ENCODE results near the gene EAF1.
A peak's percentile ranks its signal among the peaks of the same experiment; 100 is the strongest.
"Not testable (repeated sequence)": the region's sequence is repeated elsewhere in the genome, so short reads cannot be mapped to it uniquely, and the experiment has no call there.

Gene EAF1

DNA sequence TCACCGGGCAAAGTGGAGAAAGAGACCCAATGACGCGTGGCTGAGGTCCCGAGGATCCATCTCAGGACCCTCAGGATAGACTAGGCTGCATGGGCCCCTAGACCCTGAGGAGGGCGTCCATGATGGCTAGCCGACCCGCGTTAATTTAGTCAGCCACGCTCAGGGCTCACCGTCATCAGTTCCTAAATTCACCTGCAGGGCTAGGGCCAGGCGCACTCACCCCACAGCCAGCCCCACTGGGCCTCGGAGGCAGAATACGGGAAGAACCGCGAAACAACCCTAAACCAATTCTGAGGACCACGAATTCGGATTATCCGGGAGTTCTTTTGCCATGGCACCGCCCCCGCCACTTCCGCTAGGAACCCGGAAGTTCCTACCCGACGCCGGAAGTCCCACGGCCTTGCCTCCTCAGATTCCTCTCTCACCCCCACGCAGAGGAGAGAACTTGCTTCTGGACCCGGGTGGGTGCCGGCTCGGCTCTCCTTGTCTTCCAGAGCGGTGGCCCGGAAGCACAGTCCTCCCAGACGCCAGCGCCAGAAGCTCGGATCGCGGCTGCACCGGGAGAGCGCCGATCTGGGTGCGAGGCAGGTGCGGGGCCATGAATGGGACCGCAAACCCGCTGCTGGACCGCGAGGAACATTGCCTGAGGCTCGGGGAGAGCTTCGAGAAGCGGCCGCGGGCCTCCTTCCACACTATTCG lies at the start of gene EAF1, which contains the start of gene METTL6:
Gene EAF1, plus strand, starts transcription at position 417 of the 699 bp plus-strand sequence. Its CDS starts 182 bp downstream, at position 599.
Gene METTL6, minus strand, starts transcription at position 363 of the 699 bp plus-strand sequence. CDS start 1,033 bp downstream, outside the sequence.
- TF ChIP-seq POLR2A (IDR thresholded peaks at IDR 0.05; ENCODE audit: low read depth, low read length): peak; percentile 56
- DNase-seq (ENCODE audit: insufficient read length, low spot score) (peak; percentile 77), FAIRE-seq (no peak)

DNA sequence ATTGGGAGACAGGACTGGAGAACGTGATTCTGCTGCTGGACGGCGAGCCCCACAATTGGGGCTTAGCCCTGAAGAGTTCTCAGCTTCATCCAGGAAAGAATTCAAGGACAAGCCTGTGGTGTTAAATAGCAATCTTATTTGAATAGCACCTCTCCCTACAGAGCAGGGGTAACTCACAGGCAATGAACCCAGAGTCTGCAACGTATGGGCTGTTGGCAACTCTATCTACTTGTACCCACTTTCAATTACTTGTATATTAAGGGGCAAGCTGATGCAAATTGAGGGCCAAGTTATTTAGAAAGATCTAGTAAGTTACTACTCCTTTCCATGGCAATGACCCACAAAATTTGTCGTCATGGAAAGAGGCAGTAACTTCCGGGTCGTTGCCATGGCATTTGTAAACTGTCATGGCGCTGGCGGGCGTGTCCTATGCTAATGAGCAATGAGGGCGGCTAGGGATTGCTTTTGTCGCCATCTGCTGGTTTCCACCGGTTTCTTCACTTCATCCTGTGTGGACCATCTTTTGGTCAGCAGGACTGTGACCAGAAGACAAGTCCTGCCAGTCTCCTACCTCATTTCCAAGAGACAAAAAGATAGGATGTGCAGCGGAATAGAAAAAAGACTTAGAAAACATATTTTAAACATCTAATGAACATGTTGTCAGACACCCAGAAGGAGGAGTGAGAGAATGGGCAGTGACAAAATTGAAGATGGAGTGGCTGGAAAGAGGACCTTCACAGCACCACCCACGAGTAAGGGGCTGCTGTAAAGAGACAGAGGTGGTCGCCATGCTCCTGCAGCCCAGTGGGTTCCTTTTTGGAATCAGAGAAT lies 49.2 kb upstream of the EAF1 start:
- no peak for TF ChIP-seq POLR2A (IDR thresholded peaks at IDR 0.05; ENCODE audit: low read depth, low read length)
- DNase-seq (ENCODE audit: insufficient read length, low spot score) (peak; percentile 49), FAIRE-seq (peak; percentile 82)

DNA sequence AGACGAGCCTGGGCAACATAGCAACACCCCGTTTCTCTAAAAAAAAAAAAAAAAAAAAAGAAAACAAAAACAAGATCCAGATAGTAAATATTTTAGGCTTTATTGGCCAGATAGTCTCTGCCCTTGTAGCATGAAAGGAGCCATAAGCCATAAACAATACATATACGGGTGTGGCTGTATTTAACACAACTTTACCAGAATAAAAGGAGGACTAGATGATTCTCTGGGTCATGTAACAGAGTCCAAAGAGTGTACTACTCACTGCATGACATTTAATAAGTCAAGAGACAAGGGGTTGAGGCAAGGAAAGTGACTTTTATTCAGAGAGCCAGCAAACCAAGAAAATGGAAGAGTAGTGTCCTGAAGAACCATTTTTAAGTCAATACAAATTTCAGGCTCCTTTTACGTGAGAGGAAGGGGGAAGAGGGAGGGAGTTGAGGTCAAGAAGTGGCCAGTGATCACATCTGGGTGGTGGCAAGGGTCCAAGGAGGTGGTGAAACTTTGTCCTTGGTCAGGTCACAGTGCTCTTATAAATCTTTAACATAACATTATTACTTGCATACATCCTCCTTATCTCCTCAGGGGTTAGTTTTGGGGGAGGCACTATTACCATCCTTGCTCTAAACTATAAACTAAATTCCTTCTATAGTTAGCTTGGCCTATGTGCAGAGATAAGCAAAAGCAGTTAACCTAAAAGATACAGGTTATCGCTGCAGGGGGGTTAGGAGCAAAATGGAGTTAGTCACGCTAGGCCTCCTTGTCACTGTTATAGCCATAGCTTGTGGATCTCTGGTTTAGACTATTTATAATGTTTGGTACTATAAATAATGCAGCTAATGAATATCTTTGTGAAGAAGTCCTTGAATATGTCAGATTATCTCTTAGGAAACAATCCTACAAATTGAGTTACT lies 46.2 kb upstream of the EAF1 start:
- FAIRE-seq (no peak), DNase-seq (ENCODE audit: insufficient read length, low spot score) (no peak)
- TF ChIP-seq POLR2A (IDR thresholded peaks at IDR 0.05; ENCODE audit: low read depth, low read length): no peak

DNA sequence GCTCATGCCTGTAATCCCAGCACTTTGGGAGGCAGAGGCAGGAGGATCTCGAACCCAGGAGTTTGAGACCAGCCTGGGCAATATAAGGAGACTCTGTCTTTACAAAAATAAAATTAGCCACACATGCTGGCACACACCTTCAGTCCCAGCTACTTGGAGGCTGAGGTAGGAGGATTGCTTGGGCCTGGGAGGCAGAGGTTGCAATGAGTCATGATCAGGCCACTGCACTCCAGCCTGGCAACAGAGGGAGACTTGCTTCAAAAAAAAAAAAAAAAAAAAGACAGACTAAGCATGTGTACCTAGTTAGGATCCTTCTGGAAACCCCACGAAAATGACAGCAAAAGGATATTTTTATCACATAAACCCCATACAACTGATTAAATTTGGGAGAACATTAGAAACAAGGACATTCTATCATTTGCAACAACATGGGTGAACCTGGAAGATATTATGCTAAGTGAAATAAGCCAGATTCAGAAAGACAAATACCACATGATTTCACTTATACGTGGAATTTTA lies 44.9 kb upstream of the EAF1 start:
- no peak for TF ChIP-seq POLR2A (IDR thresholded peaks at IDR 0.05; ENCODE audit: low read depth, low read length)
- no peak for FAIRE-seq
- DNase-seq (ENCODE audit: insufficient read length, low spot score): no peak

DNA sequence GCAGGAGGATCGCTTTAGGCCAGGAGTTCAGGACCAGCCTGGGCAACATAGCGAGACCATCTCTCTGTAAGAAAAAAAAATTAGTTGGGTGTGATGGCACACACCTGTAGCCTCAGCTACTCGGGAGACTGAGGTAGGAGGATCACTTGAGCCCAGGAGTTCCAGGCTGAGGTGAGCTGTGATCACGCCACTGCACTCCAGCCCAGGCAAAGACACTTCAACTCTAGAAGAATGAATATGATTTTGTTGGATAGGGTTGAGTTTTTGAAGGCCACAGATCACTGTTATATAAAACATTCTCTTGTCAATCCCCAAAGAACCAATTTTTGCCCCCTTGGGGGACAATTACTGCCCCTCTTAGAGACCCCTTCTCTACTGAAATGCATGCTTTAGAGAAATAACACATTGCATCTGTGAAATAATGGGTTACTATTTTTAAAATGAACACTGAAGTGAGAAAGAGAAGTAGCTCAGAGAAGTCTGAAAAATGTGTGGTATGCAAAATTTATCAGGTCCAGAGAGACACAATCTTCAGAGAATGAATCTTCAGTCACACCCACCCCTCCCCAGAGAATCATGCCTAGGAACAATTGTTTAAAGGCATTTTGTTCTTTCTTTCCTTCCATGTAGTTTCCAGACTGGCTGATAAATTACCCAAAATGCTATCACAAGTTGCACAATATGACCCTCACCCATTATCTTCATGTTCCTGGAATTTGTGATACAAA lies 42.7 kb upstream of the EAF1 start:
- no peak for TF ChIP-seq POLR2A (IDR thresholded peaks at IDR 0.05; ENCODE audit: low read depth, low read length)
- DNase-seq (ENCODE audit: insufficient read length, low spot score): no peak
- no peak for FAIRE-seq

DNA sequence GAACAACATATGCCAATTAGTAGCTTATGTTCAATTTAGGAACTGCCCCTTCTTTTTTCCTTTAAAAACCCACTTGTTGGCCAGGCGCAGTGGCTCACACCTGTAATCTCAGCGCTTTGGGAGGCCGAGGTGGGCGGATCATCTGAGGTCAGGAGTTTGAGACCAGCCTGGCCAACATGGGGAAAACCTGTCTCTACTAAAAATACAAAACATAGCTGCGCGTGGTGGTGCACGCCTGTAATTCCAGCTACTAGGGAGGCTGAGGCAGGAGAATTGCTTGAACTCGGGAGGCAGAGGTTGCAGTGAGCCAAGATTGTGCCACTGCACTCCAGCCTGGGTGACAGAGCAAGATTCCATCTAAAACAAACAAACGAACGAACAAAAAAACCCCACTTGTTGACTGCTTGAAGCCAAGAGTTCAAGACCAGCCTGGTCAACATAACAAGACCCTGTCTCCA lies 42.1 kb upstream of the EAF1 start:
- FAIRE-seq; DNase-seq (ENCODE audit: insufficient read length, low spot score): not testable (repeated sequence)

DNA sequence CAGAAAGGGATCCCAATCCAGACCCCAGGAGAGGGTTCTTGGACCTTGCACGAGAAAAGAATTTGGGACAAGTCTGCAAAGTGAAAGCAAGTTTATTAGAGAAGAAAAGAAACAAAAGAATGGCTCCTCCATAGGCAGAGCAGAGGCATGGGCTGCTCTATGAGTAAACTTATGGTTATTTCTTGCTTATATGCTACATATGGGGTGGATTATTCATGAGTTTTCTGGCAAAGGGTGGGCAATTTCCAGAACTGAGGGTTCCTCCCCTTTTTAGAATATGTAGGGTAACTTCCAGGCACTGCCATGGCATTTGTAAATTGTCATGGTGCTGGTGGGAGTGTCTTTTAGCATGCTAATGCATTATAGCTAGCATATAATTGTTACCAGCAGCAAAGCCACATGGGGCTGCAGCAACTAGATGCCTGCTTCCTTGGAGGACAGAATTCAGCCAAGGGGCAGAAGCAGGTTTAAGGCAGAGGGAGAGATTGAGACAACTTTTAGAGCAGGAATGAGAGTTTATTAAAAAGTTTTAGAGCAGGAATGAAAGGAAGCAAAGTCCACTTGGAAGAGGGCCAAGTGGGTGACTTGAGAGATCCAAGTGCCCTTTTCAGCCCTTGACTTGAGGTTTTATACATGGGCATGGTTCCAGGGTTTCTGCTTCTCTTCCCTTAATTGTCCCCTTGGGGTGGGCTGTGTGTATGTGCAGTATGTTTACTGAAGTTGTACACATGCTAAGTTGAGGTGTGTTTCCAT lies 41.3 kb upstream of the EAF1 start:
- FAIRE-seq (no peak), DNase-seq (ENCODE audit: insufficient read length, low spot score) (no peak)
- no peak for TF ChIP-seq POLR2A (IDR thresholded peaks at IDR 0.05; ENCODE audit: low read depth, low read length)

DNA sequence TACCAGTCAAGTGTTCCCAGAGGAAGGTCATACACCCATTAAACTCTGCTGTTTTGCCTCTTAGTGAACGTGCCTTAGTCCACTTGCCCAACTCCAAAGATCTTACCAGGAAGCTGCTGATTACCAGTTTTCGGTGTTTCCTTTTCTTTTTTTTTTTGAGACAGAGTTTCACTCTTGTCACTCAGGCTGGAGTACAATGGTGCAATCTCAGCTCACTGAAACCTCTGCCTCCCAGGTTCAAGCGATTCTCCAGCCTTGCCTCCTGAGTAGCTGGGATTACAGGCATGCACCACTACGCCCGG lies 40.8 kb upstream of the EAF1 start:
- DNase-seq (ENCODE audit: insufficient read length, low spot score); FAIRE-seq: not testable (repeated sequence)

DNA sequence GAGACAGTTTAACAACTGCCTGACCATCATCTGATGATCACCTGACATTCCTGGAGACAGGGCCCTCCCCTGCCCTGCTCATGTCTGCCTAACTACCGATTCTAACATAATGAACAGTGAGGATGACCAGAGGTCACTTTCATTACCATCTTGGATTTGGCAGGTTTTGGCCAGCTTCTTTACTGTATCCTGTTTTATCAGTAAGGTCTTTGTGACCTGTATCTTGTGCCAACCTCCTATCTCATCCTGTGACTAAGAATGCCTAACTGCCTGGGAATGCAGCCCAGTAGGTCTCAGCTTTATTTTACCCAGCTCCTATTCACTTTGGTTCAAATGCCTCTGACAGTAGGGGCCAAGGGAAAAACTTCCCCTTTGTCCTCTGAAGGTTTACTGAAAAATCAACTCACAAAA lies 40.2 kb upstream of the EAF1 start:
- peak; percentile 67 for FAIRE-seq
- no peak for DNase-seq (ENCODE audit: insufficient read length, low spot score)
- TF ChIP-seq POLR2A (IDR thresholded peaks at IDR 0.05; ENCODE audit: low read depth, low read length): no peak

DNA sequence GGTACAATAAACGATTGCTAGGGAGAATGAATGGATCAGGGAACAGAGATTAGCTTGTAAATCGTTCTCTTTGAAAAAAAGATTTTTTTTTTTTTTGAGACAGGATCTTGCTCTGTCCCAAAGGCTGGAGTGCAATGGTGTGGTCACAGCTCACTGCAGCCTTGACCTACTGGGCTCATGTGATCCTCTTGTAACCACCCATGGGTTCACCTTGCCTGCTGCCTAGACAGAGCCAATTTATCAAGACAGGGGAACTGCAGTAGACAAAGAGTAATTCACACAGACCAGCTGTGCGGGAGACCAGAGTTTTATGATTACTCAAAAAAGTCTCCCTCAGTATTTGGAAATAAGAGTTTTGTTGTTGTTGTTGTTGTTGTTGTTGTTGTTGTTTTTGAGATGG lies 39.7 kb upstream of the EAF1 start:
- TF ChIP-seq POLR2A (IDR thresholded peaks at IDR 0.05; ENCODE audit: low read depth, low read length): no peak
- DNase-seq (ENCODE audit: insufficient read length, low spot score) (no peak), FAIRE-seq (no peak)

DNA sequence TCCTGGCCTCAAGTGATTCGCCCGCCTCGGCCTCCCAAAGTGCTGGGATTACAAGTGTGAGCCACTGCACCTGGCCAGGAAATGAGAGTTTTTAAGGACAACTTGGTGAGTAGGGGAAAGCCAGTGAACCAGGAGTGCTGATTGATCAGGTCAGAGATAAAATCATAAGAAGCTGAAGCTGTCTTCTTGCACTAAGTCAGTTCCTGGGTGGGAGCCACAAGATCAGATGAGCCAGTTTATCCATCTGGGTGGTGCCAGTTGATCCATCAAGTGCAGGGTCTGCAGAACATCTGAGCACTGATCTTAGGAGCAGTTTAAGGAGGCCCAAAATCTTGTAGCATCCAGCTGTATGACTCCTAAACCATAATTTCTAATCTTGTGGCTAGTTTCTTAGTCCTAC lies 39.1 kb upstream of the EAF1 start:
- DNase-seq (ENCODE audit: insufficient read length, low spot score); FAIRE-seq: not testable (repeated sequence)

DNA sequence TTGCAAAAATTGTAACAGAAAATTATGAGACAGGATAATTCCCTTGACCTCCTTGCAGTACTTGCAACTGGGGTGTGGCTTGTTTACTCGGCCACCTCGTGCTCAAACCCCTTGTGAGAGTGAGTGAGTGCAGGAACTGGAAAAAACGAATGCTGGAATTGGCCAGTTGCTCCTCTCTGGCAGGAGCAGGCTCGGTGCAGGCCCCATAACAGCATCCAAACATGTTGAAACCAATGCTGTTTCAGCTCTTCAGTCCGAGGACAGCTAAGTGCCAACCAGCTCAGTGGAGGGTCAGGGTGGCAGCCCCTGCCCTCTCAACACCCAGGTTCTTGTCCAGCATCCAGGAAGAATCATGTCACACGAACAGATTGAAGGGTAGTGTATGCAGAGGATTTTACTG lies 36.9 kb upstream of the EAF1 start:
- FAIRE-seq: no peak
- DNase-seq (ENCODE audit: insufficient read length, low spot score): no peak
- TF ChIP-seq POLR2A (IDR thresholded peaks at IDR 0.05; ENCODE audit: low read depth, low read length): no peak

DNA sequence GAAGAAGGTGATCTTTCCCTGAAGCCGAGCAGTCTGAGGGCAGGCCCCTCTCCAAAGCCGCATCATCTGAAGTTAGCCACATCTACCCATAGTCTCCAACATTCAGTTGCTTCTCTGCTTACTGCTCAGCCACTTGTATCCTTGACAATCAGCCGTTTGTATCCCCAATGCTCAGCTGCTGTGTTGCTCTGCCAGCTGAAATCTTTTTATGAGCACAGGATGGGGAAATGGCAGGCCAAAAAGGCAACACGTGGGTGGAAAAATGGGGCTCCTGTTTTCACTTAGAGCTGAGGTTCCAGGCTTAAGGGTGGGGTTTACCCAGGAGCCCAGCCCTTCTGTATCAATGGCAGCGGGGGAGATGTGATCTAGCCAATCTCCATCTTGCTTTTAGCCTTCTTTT lies 36.4 kb upstream of the EAF1 start:
- FAIRE-seq (no peak), DNase-seq (ENCODE audit: insufficient read length, low spot score) (no peak)
- no peak for TF ChIP-seq POLR2A (IDR thresholded peaks at IDR 0.05; ENCODE audit: low read depth, low read length)

DNA sequence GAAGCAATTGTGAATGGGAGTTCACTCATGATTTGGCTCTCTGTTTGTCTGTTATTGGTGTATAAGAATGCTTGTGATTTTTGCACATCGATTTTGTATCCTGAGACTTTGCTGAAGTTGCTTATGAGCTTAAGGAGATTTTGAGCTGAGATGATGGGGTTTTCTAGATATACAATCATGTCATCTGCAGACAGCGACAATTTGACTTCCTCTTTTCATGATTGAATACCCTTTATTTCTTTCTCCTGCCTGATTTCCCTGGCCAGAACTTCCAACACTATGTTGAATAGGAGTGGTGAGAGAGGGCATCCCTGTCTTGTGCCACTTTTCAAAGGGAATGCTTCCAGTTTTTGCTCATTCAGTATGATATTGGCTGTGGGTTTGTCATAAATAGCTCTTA lies 34.1 kb upstream of the EAF1 start:
- not testable (repeated sequence) for DNase-seq (ENCODE audit: insufficient read length, low spot score); FAIRE-seq

DNA sequence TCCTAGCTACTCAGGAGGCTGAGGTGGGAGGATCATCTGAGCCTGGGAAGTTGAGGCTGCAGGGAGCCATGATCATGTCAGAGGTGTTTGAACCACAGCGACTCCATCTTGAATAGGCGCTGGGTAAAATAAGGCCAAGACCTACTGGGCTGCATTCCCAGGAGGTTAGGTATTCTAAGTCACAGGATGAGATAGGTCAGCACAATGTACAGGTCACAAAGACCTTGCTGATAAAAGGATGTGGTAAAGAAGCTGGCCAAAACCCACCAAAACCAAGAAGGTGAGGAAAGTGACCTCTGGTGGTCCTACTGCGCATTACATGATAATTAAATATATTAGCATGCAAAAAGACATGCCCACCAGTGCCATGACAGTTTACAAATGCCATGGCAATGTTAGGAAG lies 28.7 kb upstream of the EAF1 start:
- not testable (repeated sequence) for DNase-seq (ENCODE audit: insufficient read length, low spot score); FAIRE-seq
